DND-41 (cell line): Measurements from ENCODE around the gene TBXA2R.

ENCODE experiments used
- ATAC-seq: fragments of 200-7000 bp; cut with Tn5 transposase; 3 replicates; pipeline ENCODE4 v1.9.1; 2021; ENCODE audit warnings: low read depth; ENCODE audit not compliant: insufficient read depth
- DNase-seq: peaks from one replicate; pipeline ENCODE4 v3.0.0-alpha.2; 2020
- H2AFZ ChIP-seq: 2 replicates; pipeline ENCODE4 v1.6.0; 2012; ENCODE audit warnings: low read depth, low read length
- H3K27ac ChIP-seq: 2 replicates; pipeline ENCODE4 v1.5.1; 2012; ENCODE audit warnings: low read length, inconsistent platforms
- H3K27me3 ChIP-seq: fragments of 200-600 bp; sonication (generic); 2 replicates; pipeline ENCODE4 v1.6.0; 2012; ENCODE audit warnings: low read length, mild to moderate bottlenecking, inconsistent platforms; ENCODE audit not compliant: insufficient read depth, poor library complexity
- H3K36me3 ChIP-seq: 2 replicates; pipeline ENCODE4 v1.5.1; 2012; ENCODE audit warnings: low read length, inconsistent platforms; ENCODE audit not compliant: insufficient read depth
- H3K4me1 ChIP-seq: 2 replicates; pipeline ENCODE4 v1.5.1; 2012; ENCODE audit warnings: mild to moderate bottlenecking, low read length; ENCODE audit not compliant: insufficient read depth
- H3K4me2 ChIP-seq: 2 replicates; pipeline ENCODE4 v1.6.0; 2012; ENCODE audit warnings: mild to moderate bottlenecking, moderate library complexity, low read length, inconsistent platforms; ENCODE audit not compliant: insufficient read depth
- H3K4me3 ChIP-seq, 2 experiments: fragments of 200-600 bp in 1 of 2; shearing (Covaris generic) in 1 of 2; 2 replicates each; pipeline ENCODE4 v1.5.1; 2012 to 2016; ENCODE audit warnings: inconsistent platforms in 2 of 2, low read length in 2 of 2, mild to moderate bottlenecking in 2 of 2, low read depth in 1 of 2, moderate library complexity in 1 of 2
- H3K79me2 ChIP-seq: 2 replicates; pipeline ENCODE4 v1.6.0; 2012; ENCODE audit warnings: low read length, inconsistent platforms; ENCODE audit not compliant: insufficient read depth
- H3K9ac ChIP-seq: 2 replicates; pipeline ENCODE4 v1.6.0; 2012; ENCODE audit warnings: low read depth, mild to moderate bottlenecking, inconsistent platforms, low read length, moderate library complexity
- H3K9me3 ChIP-seq: 2 replicates; pipeline ENCODE4 v1.5.1; 2012; ENCODE audit warnings: low read length, moderate library complexity, mild to moderate bottlenecking, inconsistent platforms; ENCODE audit not compliant: insufficient read depth, severe bottlenecking
- H4K20me1 ChIP-seq: 2 replicates; pipeline ENCODE4 v1.6.0; 2012; ENCODE audit warnings: low read length; ENCODE audit not compliant: insufficient read depth
- EZH2 ChIP-seq: IDR thresholded peaks from 3 replicates; pipeline ENCODE4 v1.6.1; 2012; ENCODE audit warnings: borderline replicate concordance, low read depth, mild to moderate bottlenecking, moderate library complexity, low read length, inconsistent platforms; ENCODE audit not compliant: severe bottlenecking
- TF ChIP-seq, protein P1 (sequence below): IDR thresholded peaks from 2 replicates; pipeline ENCODE4 v1.5.1; 2012; ENCODE audit warnings: borderline replicate concordance, low read length, moderate library complexity, mild to moderate bottlenecking; ENCODE audit not compliant: poor library complexity, severe bottlenecking; ENCODE audit errors: extremely low read depth

The TBXA2R gene

DNA sequence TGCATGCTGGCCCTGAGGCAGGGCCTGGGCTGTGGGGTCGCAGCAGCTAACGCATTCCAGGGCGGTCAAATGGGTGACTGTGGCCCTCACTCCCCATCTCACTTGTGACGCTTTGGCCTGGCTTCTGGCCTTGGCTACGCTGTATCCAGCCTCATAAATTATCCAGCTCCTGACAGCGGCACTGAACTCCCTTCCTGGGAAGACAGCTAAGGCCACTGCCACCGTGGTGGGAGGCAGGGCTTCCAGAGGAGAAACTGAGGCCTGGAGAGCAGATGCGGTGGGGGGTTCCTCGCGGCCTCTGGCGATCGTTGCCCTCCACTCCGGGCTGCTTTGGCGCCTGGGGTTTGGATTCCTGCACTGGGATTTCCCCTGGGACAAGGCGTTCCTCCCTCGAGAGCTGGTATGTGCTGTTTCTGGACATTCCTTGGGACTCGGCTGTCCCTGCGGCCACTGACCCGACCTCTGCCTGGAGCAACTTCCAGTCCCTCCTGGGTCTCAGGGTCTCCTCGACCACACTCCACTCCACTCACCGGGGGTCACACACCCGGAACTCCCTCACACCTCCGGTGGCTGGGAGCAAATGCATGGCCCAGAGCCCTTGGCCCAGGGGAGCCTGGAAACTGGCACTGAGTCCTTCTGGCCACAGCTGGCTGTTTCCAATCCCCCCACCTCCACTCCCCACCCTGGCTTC, 3.4 kb downstream of the TBXA2R start:
- H3K79me2 ChIP-seq = no peaks in the 10 kb centered on the region
- TF ChIP-seq, protein P1, sequence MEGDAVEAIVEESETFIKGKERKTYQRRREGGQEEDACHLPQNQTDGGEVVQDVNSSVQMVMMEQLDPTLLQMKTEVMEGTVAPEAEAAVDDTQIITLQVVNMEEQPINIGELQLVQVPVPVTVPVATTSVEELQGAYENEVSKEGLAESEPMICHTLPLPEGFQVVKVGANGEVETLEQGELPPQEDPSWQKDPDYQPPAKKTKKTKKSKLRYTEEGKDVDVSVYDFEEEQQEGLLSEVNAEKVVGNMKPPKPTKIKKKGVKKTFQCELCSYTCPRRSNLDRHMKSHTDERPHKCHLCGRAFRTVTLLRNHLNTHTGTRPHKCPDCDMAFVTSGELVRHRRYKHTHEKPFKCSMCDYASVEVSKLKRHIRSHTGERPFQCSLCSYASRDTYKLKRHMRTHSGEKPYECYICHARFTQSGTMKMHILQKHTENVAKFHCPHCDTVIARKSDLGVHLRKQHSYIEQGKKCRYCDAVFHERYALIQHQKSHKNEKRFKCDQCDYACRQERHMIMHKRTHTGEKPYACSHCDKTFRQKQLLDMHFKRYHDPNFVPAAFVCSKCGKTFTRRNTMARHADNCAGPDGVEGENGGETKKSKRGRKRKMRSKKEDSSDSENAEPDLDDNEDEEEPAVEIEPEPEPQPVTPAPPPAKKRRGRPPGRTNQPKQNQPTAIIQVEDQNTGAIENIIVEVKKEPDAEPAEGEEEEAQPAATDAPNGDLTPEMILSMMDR = no peak
- no peak for TF ChIP-seq EZH2
- DNase-seq (no peak), ATAC-seq (no peak)
- H3K9ac ChIP-seq = no peak overlapping the region
- no peaks in the 10 kb centered on the region for H3K4me1 ChIP-seq
- H3K4me3 ChIP-seq = no peak overlapping the region
- H3K9me3 ChIP-seq = no peaks in the 10 kb centered on the region
- no peaks in the 10 kb centered on the region for H3K27me3 ChIP-seq
- no peak overlapping the region for H2AFZ ChIP-seq
- no peaks in the 10 kb centered on the region for H3K36me3 ChIP-seq
- no peak overlapping the region for H3K4me2 ChIP-seq
- no peaks in the 10 kb centered on the region for H4K20me1 ChIP-seq
- H3K27ac ChIP-seq = no peak overlapping the region

DNA sequence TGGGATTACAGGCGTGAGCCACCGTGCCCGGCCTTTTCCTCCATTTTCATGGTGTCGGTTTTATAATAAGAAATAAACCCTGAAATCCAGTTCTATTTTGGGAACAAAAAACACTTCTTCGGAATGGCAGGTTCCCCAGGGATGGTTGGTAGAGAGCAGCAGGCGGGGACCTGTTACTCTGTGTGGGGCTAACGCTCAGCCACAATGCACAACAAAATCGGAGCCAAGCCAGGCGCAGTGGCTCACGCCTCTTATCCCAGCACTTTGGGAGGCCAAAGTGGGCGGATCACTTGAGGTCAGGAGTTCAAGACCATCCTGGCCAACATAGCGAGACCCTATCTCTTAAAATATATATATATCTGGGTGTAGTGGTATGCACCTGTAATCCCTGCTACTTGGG, 5.7 kb downstream of the TBXA2R start:
- Histone ChIP-seq H3K4me2 (no peak overlapping the region), H3K4me3 (no peak overlapping the region), H3K27me3 (no peaks in the 10 kb centered on the region), H3K79me2 (no peaks in the 10 kb centered on the region), H4K20me1 (no peaks in the 10 kb centered on the region), H3K27ac (no peak overlapping the region), H3K9ac (no peak overlapping the region), H2AFZ (no peak overlapping the region), H3K4me1 (no peaks in the 10 kb centered on the region), H3K9me3 (no peaks in the 10 kb centered on the region), H3K36me3 (no peaks in the 10 kb centered on the region)
- no peak for DNase-seq
- TF ChIP-seq, protein P1 = no peak
- TF ChIP-seq EZH2 = no peak
- ATAC-seq = no peak

DNA sequence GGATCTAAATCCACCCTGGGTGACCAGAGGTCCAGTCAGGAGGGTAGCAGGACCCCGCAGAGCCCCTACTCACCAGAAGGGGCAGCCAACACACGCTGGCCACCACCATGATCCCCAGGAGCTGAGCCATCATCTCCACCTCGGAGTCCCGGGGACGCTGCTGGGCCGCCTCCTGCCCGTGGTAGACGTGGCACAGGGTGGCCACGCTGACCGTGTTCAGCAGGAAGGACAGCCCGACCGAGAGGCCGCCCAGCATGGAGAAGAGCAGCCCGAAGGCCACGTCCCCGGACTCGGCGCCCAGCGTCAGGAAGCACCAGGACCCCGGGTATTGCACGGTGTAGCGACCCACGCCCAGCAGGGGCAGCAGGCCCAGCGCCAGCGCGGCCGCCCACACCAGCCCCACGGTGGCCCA, 6.9 kb downstream of the TBXA2R start:
- DNase-seq (no peak), ATAC-seq (no peak)
- no peak overlapping the region for H3K27ac ChIP-seq
- no peak overlapping the region for H3K9ac ChIP-seq
- TF ChIP-seq, protein P1 = peak; percentile 24
- no peak for TF ChIP-seq EZH2
- no peak overlapping the region for H3K4me3 ChIP-seq
- H3K4me2 ChIP-seq = no peak overlapping the region
- no peaks in the 10 kb centered on the region for H3K27me3 ChIP-seq
- H4K20me1 ChIP-seq = no peaks in the 10 kb centered on the region
- no peaks in the 10 kb centered on the region for H3K9me3 ChIP-seq
- H3K36me3 ChIP-seq = no peaks in the 10 kb centered on the region
- no peak overlapping the region for H2AFZ ChIP-seq
- no peaks in the 10 kb centered on the region for H3K79me2 ChIP-seq
- no peaks in the 10 kb centered on the region for H3K4me1 ChIP-seq
